GM12878 (cell line): Measurements from ENCODE around the gene GPC5.

Experiments
- CHD2 ChIP-seq: IDR thresholded peaks from 2 replicates; pipeline ENCODE4 v1.6.1; 2011; ENCODE audit warnings: low read depth, low read length, improper control_type of control experiment, borderline replicate concordance
- SUPT20H ChIP-seq: IDR thresholded peaks from 2 replicates; pipeline ENCODE4 v1.6.1; 2011; ENCODE audit warnings: low read depth, mild to moderate bottlenecking, low read length, moderate library complexity, borderline replicate concordance; ENCODE audit not compliant: control insufficient read depth

DNA sequence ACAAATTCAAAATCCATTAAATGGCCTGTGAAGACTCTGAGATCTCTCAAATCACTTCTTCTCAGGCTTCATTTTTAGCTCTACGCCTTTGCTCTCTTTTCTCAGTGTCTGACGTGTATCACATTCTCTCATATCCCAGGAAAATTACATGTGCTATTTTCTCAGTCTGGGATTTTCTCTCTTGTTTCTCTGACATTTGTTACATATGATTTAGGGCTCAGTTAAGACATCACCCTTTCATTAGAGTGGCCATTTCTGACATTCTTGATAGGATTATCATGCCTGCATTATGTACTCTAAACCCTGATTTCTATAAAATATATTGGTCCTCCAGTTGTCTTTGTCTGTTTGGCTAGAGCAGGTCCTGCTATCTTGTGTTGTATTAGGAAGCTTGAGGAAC, 136.6 kb downstream of the GPC5 start:
- TF ChIP-seq SUPT20H (no peak), CHD2 (no peak)
